Gastrocnemius medialis (tissue), 4 donors: ENCODE measurements around the gene IGF1R. TPM values are rescaled to one million over a fixed set of nuclear protein-coding genes. Genes with fewer than 3 reads are reported as not detected.

ENCODE experiments used
- ATAC-seq, 2 donors: fragments of 150-250 bp; one replicate each; pipeline ENCODE4 v1.9.1; 2016
- DNase-seq, 2 donors: peaks; one replicate each; pipeline ENCODE4 v3.0.0-alpha.2; 2019
- H3K27ac ChIP-seq, 4 donors: fragments of 200-600 bp; sonication (generic); 1 replicate in 1 of 4; 2 replicates in 3 of 4; pipeline ENCODE4 v1.5.1; 2016 to 2018; ENCODE audit warnings: mild to moderate bottlenecking in 2 of 4, moderate library complexity in 1 of 4
- H3K27me3 ChIP-seq, 3 donors: fragments of 200-600 bp; sonication (generic) in 2 of 3; 1 replicate in 1 of 3; 2 replicates in 2 of 3; pipeline versions ENCODE4 v1.5.1 to v1.6.0; 2016 to 2019; ENCODE audit warnings: mild to moderate bottlenecking in 1 of 3, moderate library complexity in 1 of 3
- H3K36me3 ChIP-seq, 2 donors: fragments of 200-600 bp; sonication (generic) in 1 of 2; one replicate each; pipeline ENCODE4 v1.5.1; 2017 to 2018
- H3K4me1 ChIP-seq, 2 donors: fragments of 200-600 bp; sonication (generic) in 1 of 2; one replicate each; pipeline ENCODE4 v1.5.1; 2016 to 2017; ENCODE audit warnings: mild to moderate bottlenecking in 2 of 2
- H3K4me3 ChIP-seq, 4 donors: fragments of 200-600 bp; sonication (generic) in 3 of 4; 1 replicate in 1 of 4; 2 replicates in 3 of 4; pipeline ENCODE4 v1.5.1; 2016 to 2019; ENCODE audit warnings: mild to moderate bottlenecking in 2 of 4
- H3K9me3 ChIP-seq, 3 donors: fragments of 200-600 bp; sonication (generic) in 2 of 3; 1 replicate in 1 of 3; 2 replicates in 2 of 3; pipeline ENCODE4 v1.5.1; 2016 to 2019
- POLR2A ChIP-seq, 2 donors: fragments of 450-650 bp; IDR thresholded peaks; one replicate each; pipeline ENCODE4 v1.6.1; 2017; ENCODE audit warnings: antibody characterized with exemption in 2 of 2, mild to moderate bottlenecking in 2 of 2, moderate library complexity in 2 of 2
- in situ Hi-C, 4 donors: fragments of 200-750 bp; cut with MboI; loops; one replicate each; pipeline versions ENCODE4 v1.15.0 to v1.8.0; 2017; ENCODE audit warnings: low sequenced_read_pairs in 4 of 4
- intact Hi-C: fragments of 100-400 bp; cut with DNase I; formaldehyde crosslinking; loops from one replicate; pipeline ENCODE4 v1.15.1; 2023; ENCODE audit warnings: low total_unique reads
- total RNA-seq, 4 donors: library from RNA; depleted of rRNA; stranded (reverse); fragments of >200 nt; gene quantifications; one replicate each; pipeline versions ENCODE4 v1.1.0 to v1.2.3, GENCODE V29; 2016
- TF ChIP-seq, protein P1 (sequence below), 5 experiments: fragments of 450-650 bp in 3 of 5; fragments of 200-600 bp in 2 of 5; sonication (generic) in 2 of 5; IDR thresholded peaks in 4 of 5; conservative IDR thresholded peaks in 1 of 5; 1 replicate in 4 of 5; 2 replicates in 1 of 5; pipeline ENCODE4 v1.5.1; 2016 to 2019; ENCODE audit warnings: antibody characterized with exemption in 5 of 5, mild to moderate bottlenecking in 3 of 5, moderate library complexity in 3 of 5

Gene IGF1R
- total RNA-seq, 4 donors from 2014 or later = 10.1 to 50.4 (median 12.3) TPM

- intact Hi-C loops = loop anchor here (5.0 kb wide), 1 partner anchor 183 kb away; no protein-coding TSS in a partner anchor
- in situ Hi-C loops = loop anchor here in 3 of 4 donors (25.0 kb wide), 2 partner anchors 87 to 362 kb away; no protein-coding TSS in a partner anchor
- H3K27me3 ChIP-seq = no peaks in the 10 kb centered on the region
- TF ChIP-seq, protein P1, sequence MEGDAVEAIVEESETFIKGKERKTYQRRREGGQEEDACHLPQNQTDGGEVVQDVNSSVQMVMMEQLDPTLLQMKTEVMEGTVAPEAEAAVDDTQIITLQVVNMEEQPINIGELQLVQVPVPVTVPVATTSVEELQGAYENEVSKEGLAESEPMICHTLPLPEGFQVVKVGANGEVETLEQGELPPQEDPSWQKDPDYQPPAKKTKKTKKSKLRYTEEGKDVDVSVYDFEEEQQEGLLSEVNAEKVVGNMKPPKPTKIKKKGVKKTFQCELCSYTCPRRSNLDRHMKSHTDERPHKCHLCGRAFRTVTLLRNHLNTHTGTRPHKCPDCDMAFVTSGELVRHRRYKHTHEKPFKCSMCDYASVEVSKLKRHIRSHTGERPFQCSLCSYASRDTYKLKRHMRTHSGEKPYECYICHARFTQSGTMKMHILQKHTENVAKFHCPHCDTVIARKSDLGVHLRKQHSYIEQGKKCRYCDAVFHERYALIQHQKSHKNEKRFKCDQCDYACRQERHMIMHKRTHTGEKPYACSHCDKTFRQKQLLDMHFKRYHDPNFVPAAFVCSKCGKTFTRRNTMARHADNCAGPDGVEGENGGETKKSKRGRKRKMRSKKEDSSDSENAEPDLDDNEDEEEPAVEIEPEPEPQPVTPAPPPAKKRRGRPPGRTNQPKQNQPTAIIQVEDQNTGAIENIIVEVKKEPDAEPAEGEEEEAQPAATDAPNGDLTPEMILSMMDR (IDR thresholded peaks at IDR 0.05 in 4 of 5, conservative IDR thresholded peaks at IDR 0.05 in 1 of 5) = no peak
- no peaks in the 10 kb centered on the region for H3K9me3 ChIP-seq
- DNase-seq (no peak), ATAC-seq (peak; percentile 45 to 75)
- peak overlapping the region in 1 of 4 donors; percentile 22 for H3K27ac ChIP-seq
- no peaks in the 10 kb centered on the region for H3K36me3 ChIP-seq
- no peak overlapping the region for H3K4me3 ChIP-seq
- peaks cover 17 to 53% of the 10 kb centered on the region in 2 donors for H3K4me1 ChIP-seq
Measured at GRCh38 chr15:98874773-98875172, 226.4 kb downstream of the IGF1R start.

- in situ Hi-C loops (loop anchor here in 3 of 4 donors (25.0 kb wide), 2 partner anchors 88 to 363 kb away; no protein-coding TSS in a partner anchor), intact Hi-C loops (no loop called here)
- no peak for DNase-seq
- no peak for TF ChIP-seq POLR2A (IDR thresholded peaks at IDR 0.05)
- TF ChIP-seq, protein P1 (IDR thresholded peaks at IDR 0.05 in 4 of 5, conservative IDR thresholded peaks at IDR 0.05 in 1 of 5) = no peak
- Histone ChIP-seq H3K4me1 (peaks cover 17 to 48% of the 10 kb centered on the region in 2 donors), H3K4me3 (no peak overlapping the region), H3K27me3 (no peaks in the 10 kb centered on the region), H3K27ac (peak overlapping the region in 1 of 4 donors; percentile 22), H3K36me3 (no peaks in the 10 kb centered on the region), H3K9me3 (no peaks in the 10 kb centered on the region)
- peak in 1 of 2 donors; percentile 22 for ATAC-seq
Measured at GRCh38 chr15:98875309-98875708, 227.0 kb downstream of the IGF1R start.

DNA sequence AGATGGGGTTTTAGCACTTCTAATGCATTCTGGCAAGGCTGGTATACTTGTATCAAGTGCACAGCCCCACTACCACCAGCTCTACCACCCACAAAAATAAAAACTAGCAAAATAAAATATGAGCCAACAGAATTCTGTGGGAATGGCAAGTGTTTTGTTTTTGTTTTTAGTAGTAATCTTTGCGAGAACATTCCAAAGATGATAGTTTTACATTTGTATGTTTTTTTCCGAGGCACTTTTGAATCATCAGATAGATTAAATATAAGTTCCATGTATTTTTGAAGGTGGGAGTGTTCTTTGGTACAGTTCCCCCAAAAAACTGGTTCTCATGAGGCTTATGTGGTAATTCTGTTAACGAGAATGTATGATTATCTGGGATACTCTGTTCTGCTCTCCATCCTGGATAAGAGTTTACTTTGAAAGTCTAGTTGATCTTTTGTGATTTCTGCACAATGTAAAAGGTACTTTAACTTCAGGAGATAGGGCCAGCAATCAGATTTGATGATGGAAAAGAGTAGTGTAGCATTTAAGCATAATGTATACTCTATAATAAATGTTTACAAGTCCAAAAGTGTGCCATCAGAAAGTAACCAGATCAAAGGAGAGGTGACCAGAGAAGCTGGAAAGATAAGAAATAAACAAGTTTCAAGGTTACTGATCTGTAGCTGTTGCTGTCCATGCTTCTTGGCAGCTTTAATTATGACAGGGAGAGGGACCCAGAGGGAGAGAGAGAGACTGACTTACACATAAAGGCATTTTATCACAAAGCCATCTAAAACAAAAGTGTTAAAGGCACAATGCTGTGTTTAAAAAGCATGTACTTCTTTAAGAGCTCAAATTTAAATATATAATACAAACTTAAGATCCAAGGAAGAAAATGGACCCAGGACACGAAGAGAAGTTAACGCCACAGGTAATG is 228.4 kb downstream of the IGF1R start:
- DNase-seq (no peak), ATAC-seq (no peak)
- intact Hi-C loops (no loop called here), in situ Hi-C loops (loop anchor here in 3 of 4 donors (25.0 kb wide), 2 partner anchors 89 to 364 kb away; no protein-coding TSS in a partner anchor)
- H3K27me3 ChIP-seq = no peaks in the 10 kb centered on the region
- no peak overlapping the region for H3K4me3 ChIP-seq
- no peak overlapping the region for H3K27ac ChIP-seq
- H3K36me3 ChIP-seq = no peaks in the 10 kb centered on the region
- H3K9me3 ChIP-seq = no peaks in the 10 kb centered on the region
- TF ChIP-seq POLR2A (IDR thresholded peaks at IDR 0.05) = no peak
- TF ChIP-seq, protein P1 (IDR thresholded peaks at IDR 0.05 in 4 of 5, conservative IDR thresholded peaks at IDR 0.05 in 1 of 5) = no peak
- H3K4me1 ChIP-seq = peaks cover 17 to 45% of the 10 kb centered on the region in 2 donors

DNA sequence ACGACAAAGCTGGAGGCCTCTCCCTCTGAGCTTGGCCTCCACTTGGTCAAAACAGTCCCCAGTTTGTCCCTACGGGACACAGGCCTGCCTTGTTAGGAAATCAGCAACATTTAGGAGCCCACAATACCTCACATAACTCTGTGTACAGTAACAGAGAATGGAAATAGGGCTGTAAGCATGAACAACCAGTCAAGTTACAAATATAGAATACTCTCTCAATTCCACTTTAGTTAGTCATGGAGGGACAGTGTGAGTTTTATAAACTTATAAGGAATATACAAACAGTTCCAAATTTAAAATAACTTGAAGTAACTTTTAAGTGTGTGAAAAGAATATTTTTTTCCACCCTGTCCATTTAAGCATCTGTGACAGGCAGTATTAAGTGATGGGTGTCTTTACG is 229.8 kb downstream of the IGF1R start:
- no peak for DNase-seq
- in situ Hi-C loops = loop anchor here in 3 of 4 donors (25.0 kb wide), 2 partner anchors 91 to 366 kb away; no protein-coding TSS in a partner anchor
- Histone ChIP-seq H3K4me1 (peaks cover 17 to 44% of the 10 kb centered on the region in 2 donors), H3K27ac (no peak overlapping the region), H3K4me3 (no peak overlapping the region), H3K36me3 (no peaks in the 10 kb centered on the region), H3K27me3 (no peaks in the 10 kb centered on the region), H3K9me3 (no peaks in the 10 kb centered on the region)
- TF ChIP-seq, protein P1 (IDR thresholded peaks at IDR 0.05 in 4 of 5, conservative IDR thresholded peaks at IDR 0.05 in 1 of 5) = no peak
- no peak for TF ChIP-seq POLR2A (IDR thresholded peaks at IDR 0.05)
- ATAC-seq = no peak
- intact Hi-C loops = no loop called here
